ENCODE data around the gene F2RL3.

The F2RL3 gene

GRCh38 chr19:16908759-16909158 lies 20.0 kb downstream of the F2RL3 start:
- TF ChIP-seq MAX (IDR thresholded peaks at IDR 0.05; ENCODE audit: low read depth, low read length) (no peak), CTCF (IDR thresholded peaks at IDR 0.05; ENCODE audit: low read depth, low read length) (no peak), MYC (IDR thresholded peaks at IDR 0.05; ENCODE audit: low read depth, low read length) (no peak), POLR2A (IDR thresholded peaks at IDR 0.05; ENCODE audit: extremely low read depth, insufficient read length) (no peak)
- H3K4me3 ChIP-seq (ENCODE audit: low read depth, low read length), result no peak overlapping the region
- DNase-seq (ENCODE audit: low read depth), result no peak

GRCh38 chr19:16911046-16911445 lies 22.2 kb downstream of the F2RL3 start:
- TF ChIP-seq POLR2A (IDR thresholded peaks at IDR 0.05; ENCODE audit: extremely low read depth, insufficient read length), result no peak
- no peak for TF ChIP-seq CTCF (IDR thresholded peaks at IDR 0.05; ENCODE audit: low read depth, low read length)
- no peak for TF ChIP-seq MAX (IDR thresholded peaks at IDR 0.05; ENCODE audit: low read depth, low read length)
- TF ChIP-seq MYC (IDR thresholded peaks at IDR 0.05; ENCODE audit: low read depth, low read length), result no peak
- H3K4me3 ChIP-seq (ENCODE audit: low read depth, low read length), result no peak overlapping the region
- DNase-seq (ENCODE audit: low read depth), result no peak

- no peak for TF ChIP-seq CTCF (IDR thresholded peaks at IDR 0.05; ENCODE audit: low read depth, low read length)
- TF ChIP-seq MYC (IDR thresholded peaks at IDR 0.05; ENCODE audit: low read depth, low read length), result no peak
- no peak for TF ChIP-seq MAX (IDR thresholded peaks at IDR 0.05; ENCODE audit: low read depth, low read length)
- no peak for TF ChIP-seq POLR2A (IDR thresholded peaks at IDR 0.05; ENCODE audit: extremely low read depth, insufficient read length)
- H3K4me3 ChIP-seq (ENCODE audit: low read depth, low read length), result no peak overlapping the region
- no peak for DNase-seq (ENCODE audit: low read depth)
Measured at GRCh38 chr19:16912780-16913179, 24.0 kb downstream of the F2RL3 start.

GRCh38 chr19:16914421-16914820 lies 25.6 kb downstream of the F2RL3 start:
- no peak for DNase-seq (ENCODE audit: low read depth)
- TF ChIP-seq MAX (IDR thresholded peaks at IDR 0.05; ENCODE audit: low read depth, low read length) (no peak), CTCF (IDR thresholded peaks at IDR 0.05; ENCODE audit: low read depth, low read length) (no peak), MYC (IDR thresholded peaks at IDR 0.05; ENCODE audit: low read depth, low read length) (no peak), POLR2A (IDR thresholded peaks at IDR 0.05; ENCODE audit: extremely low read depth, insufficient read length) (no peak)
- H3K4me3 ChIP-seq (ENCODE audit: low read depth, low read length), result no peak overlapping the region

- no peak for TF ChIP-seq MAX (IDR thresholded peaks at IDR 0.05; ENCODE audit: low read depth, low read length)
- TF ChIP-seq POLR2A (IDR thresholded peaks at IDR 0.05; ENCODE audit: extremely low read depth, insufficient read length), result no peak
- TF ChIP-seq CTCF (IDR thresholded peaks at IDR 0.05; ENCODE audit: low read depth, low read length), result no peak
- TF ChIP-seq MYC (IDR thresholded peaks at IDR 0.05; ENCODE audit: low read depth, low read length), result no peak
- no peak overlapping the region for H3K4me3 ChIP-seq (ENCODE audit: low read depth, low read length)
- no peak for DNase-seq (ENCODE audit: low read depth)
Measured at GRCh38 chr19:16915135-16915534, 26.3 kb downstream of the F2RL3 start.

GRCh38 chr19:16915734-16916133 lies 26.9 kb downstream of the F2RL3 start:
- no peak for DNase-seq (ENCODE audit: low read depth)
- TF ChIP-seq MAX (IDR thresholded peaks at IDR 0.05; ENCODE audit: low read depth, low read length) (no peak), POLR2A (IDR thresholded peaks at IDR 0.05; ENCODE audit: extremely low read depth, insufficient read length) (no peak), CTCF (IDR thresholded peaks at IDR 0.05; ENCODE audit: low read depth, low read length) (no peak), MYC (IDR thresholded peaks at IDR 0.05; ENCODE audit: low read depth, low read length) (no peak)
- no peak overlapping the region for H3K4me3 ChIP-seq (ENCODE audit: low read depth, low read length)
